HG03521 (cell line): ENCODE results near the gene OR10A3.

Experiments
- ATAC-seq: cut with Tn5 transposase; IDR thresholded peaks from one replicate; pipeline ENCODE4 v1.9.1; 2021; ENCODE audit warnings: mild to moderate bottlenecking, moderate library complexity; ENCODE audit not compliant: unreplicated experiment

Gene OR10A3, protein sequence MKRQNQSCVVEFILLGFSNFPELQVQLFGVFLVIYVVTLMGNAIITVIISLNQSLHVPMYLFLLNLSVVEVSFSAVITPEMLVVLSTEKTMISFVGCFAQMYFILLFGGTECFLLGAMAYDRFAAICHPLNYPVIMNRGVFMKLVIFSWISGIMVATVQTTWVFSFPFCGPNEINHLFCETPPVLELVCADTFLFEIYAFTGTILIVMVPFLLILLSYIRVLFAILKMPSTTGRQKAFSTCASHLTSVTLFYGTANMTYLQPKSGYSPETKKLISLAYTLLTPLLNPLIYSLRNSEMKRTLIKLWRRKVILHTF

DNA sequence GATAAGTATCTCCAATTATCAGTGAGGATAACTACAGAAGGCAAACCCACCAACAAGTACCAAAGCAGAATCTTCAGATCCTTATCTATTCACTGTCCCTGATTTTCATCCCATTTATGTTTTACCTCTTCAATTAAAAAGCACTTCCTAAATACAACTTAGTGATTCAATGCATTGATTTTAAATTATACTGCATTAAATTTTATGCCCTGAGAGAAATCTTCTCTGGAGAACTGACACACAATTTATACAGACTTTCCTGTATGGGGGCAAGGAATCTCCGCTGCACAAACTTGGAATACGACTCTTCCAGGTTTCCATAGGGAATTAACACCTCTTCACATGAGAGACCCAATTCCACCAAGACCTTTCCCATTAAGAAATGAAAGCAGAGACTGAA, at the start of gene OR10A3:
Gene OR10A3 (minus strand): TSS at position 101 of the 400 bp plus-strand sequence. CDS start 2,188 bp downstream, outside the sequence.
- no peak for ATAC-seq

DNA sequence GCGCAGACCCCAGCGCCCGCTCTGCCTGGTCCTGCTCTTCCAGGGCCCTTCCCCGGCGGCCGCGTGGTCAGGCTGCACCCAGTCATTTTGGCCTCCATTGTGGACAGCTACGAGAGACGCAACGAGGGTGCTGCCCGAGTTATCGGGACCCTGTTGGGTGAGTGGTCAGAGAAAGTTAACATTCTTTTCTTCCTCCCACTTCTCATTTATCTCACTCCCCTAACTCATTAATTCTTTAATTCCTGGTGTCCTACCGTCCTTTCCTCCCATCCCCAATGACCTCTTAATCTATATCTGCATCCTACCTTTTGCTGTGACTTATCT, 46.0 kb upstream of the OR10A3 start:
- ATAC-seq = peak; percentile 1

DNA sequence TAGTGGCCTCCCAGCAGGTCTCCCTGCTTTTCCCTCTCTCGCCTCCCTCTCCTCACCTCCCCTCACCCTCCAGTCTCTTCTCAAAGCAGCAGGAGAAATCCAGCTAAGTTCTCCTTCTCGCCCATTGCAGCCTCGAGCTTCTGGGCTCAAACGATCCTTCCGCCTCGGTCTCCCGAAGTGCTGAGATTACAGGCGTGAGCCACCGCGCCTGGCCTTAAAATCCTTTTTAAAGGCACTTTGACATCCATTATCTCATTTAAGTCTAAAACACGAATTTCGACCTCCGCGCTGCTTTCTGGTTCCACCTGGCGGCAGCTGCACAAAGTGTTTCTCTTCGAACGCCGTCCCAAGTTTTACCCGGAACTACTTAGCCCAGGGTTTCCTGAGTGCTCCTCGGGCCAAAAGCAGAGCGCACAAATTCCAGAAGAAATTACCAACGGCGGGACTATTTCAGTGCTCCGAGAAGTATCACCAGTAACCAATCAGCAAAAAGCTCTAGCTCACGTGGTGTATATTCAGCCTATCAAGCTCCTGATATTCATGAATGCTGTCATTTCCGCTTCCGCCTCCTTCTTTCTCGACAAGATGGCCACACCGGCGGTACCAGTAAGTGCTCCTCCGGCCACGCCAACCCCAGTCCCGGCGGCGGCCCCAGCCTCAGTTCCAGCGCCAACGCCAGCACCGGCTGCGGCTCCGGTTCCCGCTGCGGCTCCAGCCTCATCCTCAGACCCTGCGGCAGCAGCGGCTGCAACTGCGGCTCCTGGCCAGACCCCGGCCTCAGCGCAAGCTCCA, 45.5 kb upstream of the OR10A3 start, which contains the start of gene EIF3F:
Gene EIF3F (plus strand): TSS at position 570 of the 792 bp plus-strand sequence. CDS start 16 bp downstream, at position 586.
- peak; percentile 94 for ATAC-seq

DNA sequence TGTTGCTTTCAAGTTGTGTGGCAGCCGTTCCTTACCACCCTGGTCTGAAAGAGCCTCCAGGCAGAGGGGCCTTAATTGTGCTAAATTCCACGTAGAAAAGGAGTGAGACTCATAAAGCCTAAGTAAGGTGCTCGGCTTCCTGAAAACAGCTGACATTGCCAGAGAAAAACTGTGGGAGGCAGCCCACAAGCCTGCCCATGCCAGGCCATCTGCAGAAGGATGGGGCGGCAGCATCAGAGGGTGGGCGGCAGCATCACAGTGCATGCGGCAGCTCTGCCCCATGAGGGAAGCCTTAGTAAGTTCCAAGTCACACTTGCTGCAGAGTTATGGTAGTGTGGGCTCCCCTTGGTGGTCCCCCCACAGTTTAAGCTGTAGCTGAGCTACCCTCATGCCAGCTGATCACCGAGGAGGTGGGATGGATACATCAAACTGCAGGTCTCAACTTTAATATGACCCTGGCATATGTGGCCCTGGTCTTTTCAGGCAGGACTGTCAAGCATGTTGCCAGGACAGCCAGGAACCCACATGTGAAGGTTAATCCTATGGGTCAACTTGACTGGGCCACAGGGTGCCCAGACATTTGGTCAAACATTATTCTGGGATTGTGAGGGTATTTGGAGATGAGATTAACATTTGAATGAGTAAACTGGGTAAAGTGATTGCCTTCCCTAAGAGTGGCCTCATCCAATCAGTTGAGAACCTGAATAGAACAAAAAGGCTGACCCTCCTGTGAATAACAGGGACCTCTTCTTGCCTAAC, 42.5 kb upstream of the OR10A3 start:
- ATAC-seq = no peak

DNA sequence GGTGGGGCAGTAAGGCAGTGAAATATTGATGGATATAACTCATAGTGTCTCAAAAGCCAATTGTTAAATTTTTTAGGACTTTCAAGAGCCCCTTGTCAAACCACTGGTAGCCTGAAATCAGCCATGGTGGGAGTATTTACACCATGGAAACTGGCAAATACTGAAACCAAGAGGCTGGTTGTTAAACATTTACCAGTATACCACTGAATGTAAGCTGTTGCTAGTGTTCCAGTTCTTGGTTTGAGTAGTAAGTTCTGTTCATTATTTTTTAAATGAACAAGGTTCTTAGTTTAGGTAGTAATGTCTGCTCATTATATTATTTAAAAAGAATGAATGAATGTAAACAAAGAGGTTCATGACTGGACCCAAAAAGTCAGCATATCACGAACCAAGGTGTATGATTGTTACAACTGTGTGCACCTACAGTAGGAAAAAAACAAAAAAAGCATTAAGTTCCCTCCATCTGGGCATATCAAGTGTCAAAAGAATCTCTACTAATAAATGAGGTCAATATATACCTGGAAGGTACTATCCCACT, 41.1 kb upstream of the OR10A3 start:
- ATAC-seq = peak; percentile 25

DNA sequence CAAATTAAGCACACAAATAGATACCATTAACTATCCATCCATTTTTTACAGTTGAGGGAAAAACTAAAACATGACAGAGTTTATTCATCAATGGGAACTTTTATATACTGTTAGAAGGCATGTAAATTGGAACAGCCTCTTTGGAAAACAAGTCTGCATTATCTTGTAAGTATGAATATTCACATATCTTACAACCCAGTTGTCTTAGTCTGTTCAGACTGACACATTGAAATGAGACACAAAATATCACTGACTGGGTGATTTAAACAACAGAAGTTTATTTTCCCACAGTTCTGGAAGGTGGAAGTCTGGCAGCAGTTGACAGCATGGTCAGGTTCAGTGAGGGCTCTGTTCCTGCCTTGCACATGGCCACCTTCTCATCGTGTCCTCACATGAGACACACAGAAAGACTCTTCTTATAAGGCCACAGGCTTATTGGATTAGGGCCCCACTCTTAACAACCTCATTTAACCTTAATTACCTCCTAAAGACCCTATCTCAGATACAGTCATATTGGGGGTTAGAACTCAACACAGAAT, 40.2 kb upstream of the OR10A3 start:
- ATAC-seq = no peak

DNA sequence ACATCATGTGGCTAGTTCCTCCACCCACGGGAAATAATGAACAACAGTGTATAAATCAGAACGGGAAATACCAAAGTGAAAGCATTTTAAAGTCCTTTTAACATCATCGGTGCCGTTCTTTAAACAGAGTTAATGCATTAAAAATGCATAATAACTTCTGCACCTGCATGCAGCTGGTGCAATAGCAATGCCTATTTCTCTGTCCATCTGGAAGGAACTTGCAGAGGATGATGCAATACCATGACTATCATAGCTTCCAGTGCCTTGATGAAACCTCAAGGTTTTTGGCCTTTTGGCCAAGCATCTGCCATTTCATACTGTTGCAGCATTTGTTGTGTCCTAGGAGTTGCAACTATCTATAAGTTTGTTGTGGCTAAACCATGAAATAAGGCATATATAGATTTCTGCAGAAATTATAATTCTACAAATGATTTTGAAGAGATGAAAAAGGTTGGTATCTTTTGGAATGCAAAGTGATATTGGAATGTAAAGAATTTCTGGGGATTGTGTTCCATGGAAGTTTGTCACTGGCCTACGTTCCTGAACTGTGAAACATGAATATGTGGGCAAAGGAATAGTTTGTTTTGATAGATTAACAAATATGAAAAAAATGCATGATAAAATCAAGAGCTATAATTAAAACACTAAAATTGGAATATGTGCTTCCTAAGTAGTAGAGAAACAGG, 35.9 kb upstream of the OR10A3 start:
- ATAC-seq = no peak

DNA sequence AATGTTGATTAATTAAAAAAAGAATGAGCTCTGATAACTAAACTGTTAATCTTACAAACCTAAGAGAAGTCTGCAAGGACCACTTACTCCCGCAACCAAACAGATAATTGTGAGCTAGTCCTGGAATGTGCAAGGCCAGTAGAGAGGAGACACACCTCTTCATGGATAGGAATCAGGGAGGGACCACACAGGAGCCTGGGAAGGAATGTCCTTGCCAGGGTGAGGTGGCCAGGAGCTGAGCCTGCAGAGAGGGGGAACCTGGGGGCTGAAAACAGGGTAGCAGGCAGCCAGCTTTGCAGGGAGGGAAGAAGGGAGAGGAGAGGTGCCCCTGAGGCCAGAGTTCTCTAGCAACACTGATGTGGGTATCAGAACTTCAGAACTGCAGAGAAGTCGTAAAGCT, 33.2 kb upstream of the OR10A3 start:
- ATAC-seq = no peak

DNA sequence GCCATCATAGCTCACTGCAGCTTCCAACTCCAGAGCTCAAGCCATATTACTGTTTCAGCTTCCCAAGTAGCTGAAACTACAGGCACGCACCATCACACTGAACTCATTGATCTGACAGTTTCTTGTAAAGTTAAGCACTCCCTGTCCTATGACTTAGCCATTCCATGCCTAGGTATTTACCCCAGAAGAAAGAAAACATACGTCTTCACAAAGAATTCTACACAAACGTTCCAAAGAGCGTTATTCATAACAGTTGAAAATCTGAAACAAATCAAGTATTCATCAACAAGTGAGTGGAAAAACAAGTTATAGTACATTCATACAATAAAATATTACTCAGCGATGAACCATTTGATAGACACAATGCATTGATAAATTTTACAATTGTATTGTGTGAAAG, 31.5 kb upstream of the OR10A3 start:
- no peak for ATAC-seq

DNA sequence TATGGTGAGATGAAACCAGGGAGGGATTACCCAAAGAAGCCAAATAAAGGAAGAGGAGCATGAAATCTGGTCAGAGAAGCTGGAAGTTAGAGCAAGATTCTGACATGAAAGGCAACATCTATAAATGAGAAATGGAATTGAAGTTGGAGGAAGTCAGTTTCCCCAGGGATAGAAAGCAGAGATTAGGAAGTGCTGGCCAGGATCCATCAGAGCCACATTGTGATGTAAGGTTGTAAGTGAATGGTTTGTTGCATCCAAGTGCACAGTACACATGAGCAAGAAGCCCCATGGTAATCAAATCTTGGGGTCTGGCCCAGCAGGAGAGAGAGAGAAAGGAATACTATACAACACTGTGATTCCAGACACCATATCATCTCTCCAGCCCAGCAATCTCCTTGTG, 30.3 kb upstream of the OR10A3 start:
- no peak for ATAC-seq

DNA sequence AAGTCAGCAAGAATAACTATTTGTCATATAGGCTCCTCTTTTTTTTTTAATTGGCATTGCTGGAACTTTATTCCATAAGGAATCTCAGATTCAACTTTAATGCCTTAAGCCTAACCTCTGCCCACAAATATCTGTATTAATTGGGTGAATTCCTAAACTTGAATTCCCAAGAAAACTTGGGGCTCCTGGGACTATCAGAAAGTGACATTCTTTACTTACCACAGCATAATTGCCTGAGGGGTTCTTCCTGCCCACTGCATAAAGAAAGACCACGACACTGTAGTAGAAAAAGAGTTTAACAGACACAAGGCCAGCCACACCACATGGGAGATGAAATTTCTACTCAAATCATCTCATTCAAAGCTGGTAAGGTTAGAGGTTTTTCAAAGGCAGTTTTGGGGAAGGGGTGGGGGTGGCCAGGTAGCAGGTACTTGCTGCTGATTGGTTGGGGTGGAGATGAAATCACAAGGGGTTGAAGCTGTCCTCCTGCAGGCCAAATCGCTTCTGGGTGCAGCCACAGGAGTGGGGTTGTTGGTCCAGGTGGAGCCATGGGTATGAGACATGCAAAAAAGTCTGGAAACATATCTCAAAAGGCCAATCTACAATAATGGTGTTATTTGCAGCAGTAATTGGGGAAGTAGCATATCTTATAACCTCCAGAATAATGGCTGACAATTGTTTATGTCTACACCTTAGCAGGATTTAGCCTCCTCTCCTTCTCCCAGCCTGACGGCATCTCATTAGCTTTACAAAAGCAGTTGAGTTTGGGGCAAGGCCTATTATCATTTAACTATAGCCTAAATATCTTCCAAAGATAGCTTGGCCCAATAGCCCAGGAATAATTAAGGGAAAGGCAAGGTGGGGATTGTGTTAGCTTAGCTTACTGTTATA, 28.5 kb upstream of the OR10A3 start:
- no peak for ATAC-seq

DNA sequence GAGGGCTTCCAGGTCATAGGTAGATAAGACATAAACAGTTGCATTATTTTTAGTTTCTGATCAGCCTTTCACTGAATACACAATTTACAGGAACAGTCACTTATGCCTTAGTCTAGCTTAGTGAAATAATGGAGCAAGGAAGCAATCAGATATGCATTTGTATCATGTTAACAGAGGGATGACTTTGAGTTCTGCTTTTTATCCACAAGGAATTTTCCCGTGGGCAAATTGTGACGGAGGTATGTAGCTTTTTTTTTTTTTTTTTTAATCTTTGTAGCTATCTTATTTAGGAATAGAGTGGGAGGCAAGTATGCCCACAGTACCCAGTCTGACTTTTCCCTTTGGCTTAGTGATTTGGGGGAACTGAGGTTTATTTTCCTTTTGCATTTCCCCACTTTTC, 27.2 kb upstream of the OR10A3 start:
- ATAC-seq = no peak

DNA sequence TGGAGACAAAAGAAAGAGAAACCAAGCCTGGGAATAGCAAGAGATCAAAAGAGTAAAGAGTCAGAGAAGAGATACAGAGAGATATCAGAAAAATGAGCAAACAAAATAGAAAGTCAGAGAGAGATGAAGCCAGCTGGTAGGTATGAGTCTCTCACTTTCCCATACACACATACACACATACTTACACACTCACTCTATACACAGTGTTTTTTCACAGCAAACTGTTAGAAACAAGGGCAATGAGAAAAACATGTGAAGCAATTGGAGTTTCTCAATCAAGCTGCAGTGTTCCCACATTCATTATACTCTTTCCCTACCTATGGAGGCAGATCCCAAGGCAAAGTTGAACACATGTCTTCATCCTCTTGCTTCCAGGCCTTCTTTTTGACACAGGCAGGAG, 26.3 kb upstream of the OR10A3 start:
- no peak for ATAC-seq

DNA sequence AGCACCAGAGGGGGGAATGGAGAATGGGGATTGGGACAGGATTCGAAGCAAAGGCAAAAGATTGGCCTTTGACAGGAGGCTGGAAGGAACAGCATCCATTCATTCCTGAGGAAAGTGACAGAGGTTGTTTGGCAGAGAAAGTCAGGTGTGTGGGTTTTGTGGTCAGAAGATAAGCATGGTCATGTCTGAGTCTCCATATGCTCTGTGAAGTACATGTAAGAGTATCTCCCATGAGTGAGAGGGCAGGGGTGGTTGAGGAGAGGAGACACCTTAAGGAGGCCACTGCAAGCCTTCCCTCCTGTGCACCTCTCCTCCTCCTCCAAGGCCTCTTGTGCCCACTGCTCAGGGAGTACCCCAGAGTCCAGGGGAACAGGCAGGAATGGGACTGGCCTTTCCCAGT, 25.6 kb upstream of the OR10A3 start:
- no peak for ATAC-seq

DNA sequence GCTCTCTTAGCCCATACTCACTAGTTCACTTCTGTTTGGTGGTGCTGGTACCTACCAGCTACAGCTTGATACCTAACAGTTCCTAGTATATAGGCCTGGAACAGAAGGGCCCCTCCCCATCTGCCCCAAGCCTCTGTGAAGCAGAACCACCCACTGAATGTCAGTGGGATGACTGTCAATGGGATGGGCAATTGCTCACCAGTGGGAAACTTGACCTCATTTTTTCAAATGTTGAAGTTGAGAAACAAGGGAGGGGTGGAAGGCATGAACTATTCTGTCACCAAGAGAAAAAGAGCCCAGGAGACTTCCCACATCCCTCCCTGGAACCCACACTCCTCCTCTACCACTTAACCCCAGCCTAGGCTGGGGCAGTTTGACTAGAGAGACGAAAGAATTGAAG, 23.9 kb upstream of the OR10A3 start, which contains the start of gene NLRP10:
Gene NLRP10 (minus strand): TSS at position 62 of the 400 bp plus-strand sequence. CDS start 1,952 bp downstream, outside the sequence.
- no peak for ATAC-seq

DNA sequence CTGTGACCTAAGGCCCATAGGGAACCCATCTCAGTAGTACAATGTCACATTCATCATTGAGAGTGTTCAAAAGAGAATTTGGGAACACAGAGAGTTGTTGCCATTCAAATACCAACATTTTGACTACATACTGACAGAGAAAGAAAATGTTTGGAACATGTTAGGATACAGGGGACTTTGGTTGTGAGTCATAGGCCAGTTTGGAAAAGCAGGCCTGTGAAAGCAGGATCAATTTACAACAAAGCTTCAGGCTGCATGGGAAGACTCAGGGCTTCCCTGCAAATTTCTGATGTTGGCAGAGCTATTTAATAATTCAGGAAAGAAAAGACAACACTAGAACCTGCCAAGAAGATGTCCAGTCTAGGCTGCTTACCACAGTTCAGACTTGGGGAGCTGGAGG, 23.4 kb upstream of the OR10A3 start:
- no peak for ATAC-seq

DNA sequence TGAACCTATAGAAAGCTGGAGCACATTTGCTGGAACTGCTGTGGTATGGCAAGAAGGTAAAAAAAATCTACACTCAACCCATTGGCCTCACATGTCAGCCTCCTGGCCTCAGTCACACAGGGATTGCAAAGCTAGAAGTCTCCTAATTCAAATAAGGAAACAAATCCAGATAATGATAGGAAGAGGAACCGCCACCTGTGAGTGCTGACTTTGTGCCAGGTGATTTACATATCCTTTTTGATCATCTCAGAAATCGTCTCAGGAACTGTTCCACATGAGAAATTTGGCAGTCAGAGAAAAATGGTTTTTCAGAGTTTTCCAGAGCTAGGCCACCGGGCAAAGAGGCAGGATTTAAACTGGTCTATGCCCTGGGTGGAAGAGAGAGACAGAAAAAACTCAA, 22.8 kb upstream of the OR10A3 start:
- ATAC-seq = no peak

DNA sequence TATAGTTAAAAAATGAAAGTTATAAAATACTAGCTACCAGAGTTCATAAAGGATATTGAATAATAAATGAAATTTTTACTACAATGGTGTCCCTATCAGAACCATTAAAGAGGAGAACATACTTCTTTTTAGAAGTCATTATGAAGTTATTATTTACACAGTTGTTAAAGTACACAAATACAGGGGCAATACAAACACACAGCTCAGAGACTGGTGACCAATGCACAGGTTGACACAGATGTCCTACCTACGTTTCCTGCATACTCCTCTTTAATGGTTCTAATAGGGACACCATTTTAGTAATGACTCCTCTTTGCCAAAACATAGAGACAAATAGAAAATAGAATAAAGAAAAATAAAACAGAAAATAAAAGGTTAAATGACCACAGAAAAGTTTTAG, 13.7 kb upstream of the OR10A3 start:
- no peak for ATAC-seq

DNA sequence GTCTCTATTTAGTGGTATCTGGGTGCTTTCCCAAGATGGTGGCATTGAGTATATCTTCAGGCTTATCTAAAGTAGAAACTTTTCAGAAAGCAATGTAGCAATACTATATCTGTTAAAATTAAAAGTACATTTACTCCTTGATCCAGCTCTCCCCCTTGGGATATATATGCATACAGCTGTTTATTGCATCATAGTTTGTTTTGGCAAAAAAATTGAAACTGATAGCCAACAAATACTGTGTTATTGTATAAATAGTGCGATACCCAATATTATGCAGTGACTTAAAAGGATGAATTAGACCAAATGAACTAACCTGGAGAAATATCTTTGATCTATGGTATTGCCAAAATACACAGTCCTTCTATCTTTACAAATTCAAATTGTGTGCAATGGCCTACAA, 8.4 kb upstream of the OR10A3 start:
- no peak for ATAC-seq
